ENCODE data around the gene PGF.
A peak's percentile ranks its signal among the peaks of the same experiment; 100 is the strongest.

PGF gene

GRCh38 chr14:74924061-74924460, 31.3 kb downstream of the PGF start:
- no peak overlapping the region for H3K4me3 ChIP-seq (ENCODE audit: control insufficient read depth, low read depth, low read length)
- no peak for DNase-seq (ENCODE audit: low read depth)
- TF ChIP-seq, protein P1, sequence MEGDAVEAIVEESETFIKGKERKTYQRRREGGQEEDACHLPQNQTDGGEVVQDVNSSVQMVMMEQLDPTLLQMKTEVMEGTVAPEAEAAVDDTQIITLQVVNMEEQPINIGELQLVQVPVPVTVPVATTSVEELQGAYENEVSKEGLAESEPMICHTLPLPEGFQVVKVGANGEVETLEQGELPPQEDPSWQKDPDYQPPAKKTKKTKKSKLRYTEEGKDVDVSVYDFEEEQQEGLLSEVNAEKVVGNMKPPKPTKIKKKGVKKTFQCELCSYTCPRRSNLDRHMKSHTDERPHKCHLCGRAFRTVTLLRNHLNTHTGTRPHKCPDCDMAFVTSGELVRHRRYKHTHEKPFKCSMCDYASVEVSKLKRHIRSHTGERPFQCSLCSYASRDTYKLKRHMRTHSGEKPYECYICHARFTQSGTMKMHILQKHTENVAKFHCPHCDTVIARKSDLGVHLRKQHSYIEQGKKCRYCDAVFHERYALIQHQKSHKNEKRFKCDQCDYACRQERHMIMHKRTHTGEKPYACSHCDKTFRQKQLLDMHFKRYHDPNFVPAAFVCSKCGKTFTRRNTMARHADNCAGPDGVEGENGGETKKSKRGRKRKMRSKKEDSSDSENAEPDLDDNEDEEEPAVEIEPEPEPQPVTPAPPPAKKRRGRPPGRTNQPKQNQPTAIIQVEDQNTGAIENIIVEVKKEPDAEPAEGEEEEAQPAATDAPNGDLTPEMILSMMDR (conservative IDR thresholded peaks at IDR 0.05; ENCODE audit: control insufficient read depth, insufficient read depth, low read depth, low read length), result no peak

DNA sequence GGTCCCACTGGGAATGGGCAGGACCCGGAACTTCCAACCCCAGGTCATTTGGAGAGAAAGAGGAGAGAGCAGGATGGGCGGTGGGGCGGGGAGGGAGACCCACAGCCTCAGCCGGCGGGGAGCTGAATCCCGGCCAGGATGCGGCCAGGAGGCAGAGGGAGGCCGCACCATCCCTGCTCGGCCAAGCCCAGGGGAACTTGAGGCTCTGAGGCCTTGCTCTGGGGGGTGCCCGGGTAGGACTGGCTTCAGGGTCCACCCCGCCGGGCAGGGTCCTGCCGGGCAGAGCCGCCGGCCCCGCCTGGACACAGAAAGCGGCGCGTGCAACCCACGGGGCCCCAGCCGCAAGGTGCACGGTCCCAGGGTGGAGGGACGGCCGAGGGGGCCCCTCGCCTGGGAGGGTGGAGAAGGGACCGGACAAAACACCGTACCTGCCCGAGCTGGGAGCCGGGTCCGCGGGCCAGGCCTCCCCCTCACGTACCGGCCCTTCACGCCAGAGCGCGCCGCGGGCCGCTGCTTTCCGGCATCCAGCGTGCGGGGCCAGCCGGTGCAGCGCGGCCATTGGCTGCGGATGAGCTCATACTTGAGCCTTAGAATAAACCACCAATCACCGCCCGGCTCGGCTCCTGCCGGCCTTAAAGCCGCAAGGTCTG, 32.5 kb downstream of the PGF start, which contains the start of gene RPS6KL1:
Gene RPS6KL1, minus strand, starts transcription at position 509 of the 650 bp plus-strand sequence. CDS start 1,719 bp downstream, outside the sequence.
- peak; percentile 68 for DNase-seq (ENCODE audit: low read depth)
- H3K4me3 ChIP-seq (ENCODE audit: control insufficient read depth, low read depth, low read length), result peak within 1 kb of the TSS; percentile 49
- TF ChIP-seq, protein P1 (conservative IDR thresholded peaks at IDR 0.05; ENCODE audit: control insufficient read depth, insufficient read depth, low read depth, low read length), result no peak

- no peak overlapping the region for H3K4me3 ChIP-seq (ENCODE audit: control insufficient read depth, low read depth, low read length)
- DNase-seq (ENCODE audit: low read depth), result no peak
- TF ChIP-seq, protein P1 (conservative IDR thresholded peaks at IDR 0.05; ENCODE audit: control insufficient read depth, insufficient read depth, low read depth, low read length), result no peak
Measured at GRCh38 chr14:74921987-74922751, 33.2 kb downstream of the PGF start.

DNA sequence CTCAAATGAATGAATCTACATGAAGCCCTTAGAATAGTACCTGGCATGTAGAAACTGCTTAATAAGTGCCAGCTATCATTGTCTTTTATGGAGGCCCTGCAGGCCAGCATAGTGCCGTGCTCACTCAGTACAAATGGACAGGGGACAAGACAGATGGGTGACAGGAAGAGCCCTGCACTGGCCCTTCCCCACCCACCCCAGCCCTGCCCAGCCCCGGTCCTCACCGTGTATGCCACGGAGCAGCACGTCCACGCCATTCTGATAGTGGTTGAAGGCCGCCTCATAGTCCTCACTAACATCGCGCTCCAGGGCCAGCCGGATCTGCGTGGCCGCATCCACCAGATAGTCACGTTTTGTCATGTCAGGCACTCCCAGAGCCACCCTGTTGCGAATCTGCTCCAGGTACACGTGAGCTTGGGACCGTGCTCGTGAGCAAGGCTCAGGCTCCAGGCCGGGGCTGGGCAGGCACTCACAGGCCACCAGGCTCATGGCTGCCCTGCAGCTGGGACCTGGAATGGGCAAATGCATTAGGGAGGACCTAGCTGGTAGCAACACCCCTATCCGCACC, 34.3 kb downstream of the PGF start:
- TF ChIP-seq, protein P1 (conservative IDR thresholded peaks at IDR 0.05; ENCODE audit: control insufficient read depth, insufficient read depth, low read depth, low read length), result no peak
- DNase-seq (ENCODE audit: low read depth), result no peak
- no peak overlapping the region for H3K4me3 ChIP-seq (ENCODE audit: control insufficient read depth, low read depth, low read length)

- H3K4me3 ChIP-seq (ENCODE audit: control insufficient read depth, low read depth, low read length), result no peak overlapping the region
- TF ChIP-seq, protein P1 (conservative IDR thresholded peaks at IDR 0.05; ENCODE audit: control insufficient read depth, insufficient read depth, low read depth, low read length), result no peak
- no peak for DNase-seq (ENCODE audit: low read depth)
Measured at GRCh38 chr14:74920281-74920680, 35.1 kb downstream of the PGF start.

- no peak overlapping the region for H3K4me3 ChIP-seq (ENCODE audit: control insufficient read depth, low read depth, low read length)
- TF ChIP-seq, protein P1 (conservative IDR thresholded peaks at IDR 0.05; ENCODE audit: control insufficient read depth, insufficient read depth, low read depth, low read length), result no peak
- peak; percentile 52 for DNase-seq (ENCODE audit: low read depth)
Measured at GRCh38 chr14:74919421-74920165, 35.8 kb downstream of the PGF start.
